Mammary epithelial cell (primary cell): ENCODE results near the gene BRI3BP.

Source experiments
- EZH2 ChIP-seq: IDR thresholded peaks from 2 replicates; pipeline ENCODE4 v1.6.1; 2012; ENCODE audit warnings: low read length, inconsistent platforms, borderline replicate concordance
- TF ChIP-seq, protein P1 (sequence below), 2 donors: IDR thresholded peaks in 1 of 2; conservative IDR thresholded peaks in 1 of 2; 2 replicates each; pipeline ENCODE4 v1.5.1; 2011 to 2012; ENCODE audit warnings: inconsistent platforms in 2 of 2, low read length in 2 of 2, mild to moderate bottlenecking in 2 of 2, control low read depth in 1 of 2, low read depth in 1 of 2; ENCODE audit not compliant: insufficient read depth in 1 of 2; ENCODE audit errors: extremely low read depth in 1 of 2

DNA sequence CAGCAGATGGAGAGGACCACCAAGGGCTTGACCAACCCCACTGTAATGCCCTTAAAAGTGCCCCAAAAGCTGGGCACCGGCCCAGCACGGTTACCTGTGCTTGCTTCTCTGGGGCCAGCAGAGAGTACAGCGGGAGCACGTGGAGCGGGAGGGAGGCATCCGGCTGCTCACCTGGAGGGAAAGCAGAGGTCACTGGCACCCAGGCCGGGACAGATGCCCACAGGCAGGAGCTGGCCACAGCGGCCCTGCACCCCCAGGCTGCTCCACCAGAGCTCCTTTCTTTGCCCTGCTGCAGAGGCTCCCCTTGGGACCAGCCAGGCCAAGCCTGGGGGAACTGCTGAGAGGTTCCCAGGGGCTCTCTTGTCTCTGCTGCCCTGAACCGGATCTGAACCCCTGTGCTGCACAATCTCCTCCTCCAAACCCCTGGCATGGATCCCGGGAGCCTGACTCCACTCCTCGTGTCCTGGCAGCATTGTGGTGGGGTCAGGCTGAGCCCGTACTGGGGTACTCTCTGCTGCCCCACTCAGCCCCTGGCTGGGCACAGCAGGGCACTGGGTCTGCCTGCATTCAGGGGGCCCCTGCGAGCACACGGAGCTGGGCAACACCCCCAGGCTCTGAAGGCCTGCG, 28.5 kb upstream of the BRI3BP start:
- TF ChIP-seq, protein P1, sequence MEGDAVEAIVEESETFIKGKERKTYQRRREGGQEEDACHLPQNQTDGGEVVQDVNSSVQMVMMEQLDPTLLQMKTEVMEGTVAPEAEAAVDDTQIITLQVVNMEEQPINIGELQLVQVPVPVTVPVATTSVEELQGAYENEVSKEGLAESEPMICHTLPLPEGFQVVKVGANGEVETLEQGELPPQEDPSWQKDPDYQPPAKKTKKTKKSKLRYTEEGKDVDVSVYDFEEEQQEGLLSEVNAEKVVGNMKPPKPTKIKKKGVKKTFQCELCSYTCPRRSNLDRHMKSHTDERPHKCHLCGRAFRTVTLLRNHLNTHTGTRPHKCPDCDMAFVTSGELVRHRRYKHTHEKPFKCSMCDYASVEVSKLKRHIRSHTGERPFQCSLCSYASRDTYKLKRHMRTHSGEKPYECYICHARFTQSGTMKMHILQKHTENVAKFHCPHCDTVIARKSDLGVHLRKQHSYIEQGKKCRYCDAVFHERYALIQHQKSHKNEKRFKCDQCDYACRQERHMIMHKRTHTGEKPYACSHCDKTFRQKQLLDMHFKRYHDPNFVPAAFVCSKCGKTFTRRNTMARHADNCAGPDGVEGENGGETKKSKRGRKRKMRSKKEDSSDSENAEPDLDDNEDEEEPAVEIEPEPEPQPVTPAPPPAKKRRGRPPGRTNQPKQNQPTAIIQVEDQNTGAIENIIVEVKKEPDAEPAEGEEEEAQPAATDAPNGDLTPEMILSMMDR (conservative IDR thresholded peaks at IDR 0.05 in 1 of 2, IDR thresholded peaks at IDR 0.05 in 1 of 2; ENCODE audit: extremely low read depth in 1 of 2, insufficient read depth in 1 of 2, low read depth in 1 of 2, low read length in 2 of 2): no peak
- no peak for TF ChIP-seq EZH2
